Measurements from ENCODE around the gene EPN2.

Gene EPN2

GRCh38 chr17:19296786-19297778, 59.9 kb downstream of the EPN2 start:
- no peak for DNase-seq

GRCh38 chr17:19298569-19299213, 61.5 kb downstream of the EPN2 start:
- DNase-seq: no peak

- DNase-seq: no peak
Measured at GRCh38 chr17:19299214-19299747, 62.1 kb downstream of the EPN2 start.

GRCh38 chr17:19299866-19300265, 62.7 kb downstream of the EPN2 start:
- DNase-seq: no peak

GRCh38 chr17:19301274-19301951, 64.2 kb downstream of the EPN2 start:
- DNase-seq: no peak

- no peak for DNase-seq
Measured at GRCh38 chr17:19301973-19302372, 64.8 kb downstream of the EPN2 start.

- no peak for DNase-seq
Measured at GRCh38 chr17:19302791-19303331, 65.7 kb downstream of the EPN2 start.

GRCh38 chr17:19303367-19303776, 66.2 kb downstream of the EPN2 start:
- no peak for DNase-seq

GRCh38 chr17:19304209-19304608, 67.0 kb downstream of the EPN2 start:
- no peak for DNase-seq

GRCh38 chr17:19304751-19305150, 67.6 kb downstream of the EPN2 start:
- no peak for DNase-seq

- no peak for DNase-seq
Measured at GRCh38 chr17:19305256-19305655, 68.1 kb downstream of the EPN2 start.

- no peak for DNase-seq
Measured at GRCh38 chr17:19305761-19306159, 68.6 kb downstream of the EPN2 start.

- DNase-seq: no peak
Measured at GRCh38 chr17:19306160-19307111, 69.3 kb downstream of the EPN2 start.

GRCh38 chr17:19307521-19307920, 70.4 kb downstream of the EPN2 start:
- DNase-seq: no peak

- DNase-seq: no peak
Measured at GRCh38 chr17:19308398-19308797, 71.2 kb downstream of the EPN2 start.

GRCh38 chr17:19309701-19310100, 72.5 kb downstream of the EPN2 start:
- no peak for DNase-seq

GRCh38 chr17:19310151-19310550, 73.0 kb downstream of the EPN2 start:
- no peak for DNase-seq

- DNase-seq: no peak
Measured at GRCh38 chr17:19311016-19311415, 73.8 kb downstream of the EPN2 start.

GRCh38 chr17:19311421-19312215, 74.5 kb downstream of the EPN2 start:
- DNase-seq: no peak

GRCh38 chr17:19312406-19312805, 75.2 kb downstream of the EPN2 start:
- DNase-seq: no peak

Measured in DMS153 (cell line).